GM12878 (cell line): Measurements from ENCODE around the gene KIFC1. TPM values are rescaled to one million over a fixed set of nuclear protein-coding genes. Genes with fewer than 3 reads are reported as not detected.

Source experiments
- ATAC-seq: fragments of 200-7000 bp; cut with Tn5 transposase; 3 replicates; pipeline ENCODE4 v1.9.1; 2020; ENCODE audit warnings: mild to moderate bottlenecking, moderate library complexity
- BruUV-seq: library from RNA; stranded (reverse); fragments of 400-500 nt; replicated peaks from 2 replicates; lab custom pipeline; 2021; lab: Mats Ljungman, UMichigan
- CTCF ChIA-PET: fragments of 300-600 bp; sonication (Branson Sonifier 250); formaldehyde crosslinking; extraction: SDS; loops from one replicate; lab custom pipeline; 2021; ENCODE audit warnings: inconsistent platforms; lab: Yijun Ruan, JAX
- POLR2A ChIA-PET: fragments of 350-600 bp; formaldehyde crosslinking; extraction: SDS; loops from one replicate; lab custom pipeline; 2021; ENCODE audit warnings: inconsistent platforms; lab: Charles Lee
- RAD21 ChIA-PET: fragments of 300-600 bp; sonication (Branson Sonifier 250); formaldehyde crosslinking; loops from one replicate; lab custom pipeline; 2023; ENCODE audit warnings: antibody characterized with exemption; ENCODE audit not compliant: unreplicated experiment; lab: Charles Lee
- SMC1A ChIA-PET: fragments of 300-600 bp; sonication (Branson Sonifier 250); formaldehyde crosslinking; loops from one replicate; lab custom pipeline; 2023; ENCODE audit not compliant: unreplicated experiment, uncharacterized antibody; lab: Charles Lee
- DNase-seq: peaks from one replicate; pipeline ENCODE4 v3.0.0-alpha.2; 2011; ENCODE audit warnings: low read depth, low spot score
- FAIRE-seq: peaks from 3 replicates; lab custom pipeline; 2011; peaks lifted over from hg19 to GRCh38; lab: Jason Lieb, UNC
- H2AFZ ChIP-seq: 2 replicates; pipeline ENCODE4 v1.6.0; 2011; ENCODE audit warnings: low read depth, low read length, control low read depth; ENCODE audit not compliant: control insufficient read depth
- H3K27ac ChIP-seq: 2 replicates; pipeline ENCODE4 v1.5.1; 2011; ENCODE audit warnings: control low read depth; ENCODE audit not compliant: control insufficient read depth, insufficient read depth
- H3K27me3 ChIP-seq, 2 experiments: replicated peaks in 1 of 2; 2 replicates each; pipeline versions ENCODE4 v1.6.0 to v1.6.1; 2011; ENCODE audit warnings: low read length in 1 of 2; ENCODE audit not compliant: control insufficient read depth in 2 of 2, insufficient read depth in 2 of 2
- H3K36me3 ChIP-seq, 2 experiments: 2 replicates each; pipeline ENCODE4 v1.5.1; 2011; ENCODE audit warnings: low read length in 1 of 2; ENCODE audit not compliant: control insufficient read depth in 2 of 2, insufficient read depth in 2 of 2
- H3K4me1 ChIP-seq: 2 replicates; pipeline ENCODE4 v1.6.1; 2011; ENCODE audit warnings: mild to moderate bottlenecking, low read length, moderate library complexity, mixed read lengths; ENCODE audit not compliant: control insufficient read depth, insufficient read depth
- H3K4me2 ChIP-seq: 2 replicates; pipeline ENCODE4 v1.6.0; 2011; ENCODE audit warnings: control low read depth; ENCODE audit not compliant: control insufficient read depth, insufficient read depth
- H3K4me3 ChIP-seq: fragments of 200-600 bp; sonication (generic); 2 replicates; pipeline ENCODE4 v1.5.1; 2016
- H3K79me2 ChIP-seq: 2 replicates; pipeline ENCODE4 v1.6.0; 2011; ENCODE audit warnings: low read length; ENCODE audit not compliant: control insufficient read depth, insufficient read depth
- H3K9ac ChIP-seq: 2 replicates; pipeline ENCODE4 v1.8.0; 2011; ENCODE audit warnings: low read length, control low read depth, mixed read lengths; ENCODE audit not compliant: control insufficient read depth, insufficient read depth
- H3K9me3 ChIP-seq: replicated peaks from 3 replicates; pipeline ENCODE4 v1.5.1; 2011; ENCODE audit warnings: mild to moderate bottlenecking, low read length; ENCODE audit not compliant: control insufficient read depth, insufficient read depth
- H4K20me1 ChIP-seq: 2 replicates; pipeline ENCODE4 v1.6.0; 2011; ENCODE audit not compliant: control insufficient read depth, insufficient read depth
- BMI1 ChIP-seq: fragments of 450-650 bp; IDR thresholded peaks from 2 replicates; pipeline ENCODE4 v1.6.1; 2016; ENCODE audit warnings: mild to moderate bottlenecking, moderate library complexity, borderline replicate concordance
- FOXK2 ChIP-seq: fragments of 450-650 bp; IDR thresholded peaks from 2 replicates; pipeline ENCODE4 v1.6.1; 2017; ENCODE audit warnings: mild to moderate bottlenecking, moderate library complexity
- HCFC1 ChIP-seq: fragments of 150-350 bp; IDR thresholded peaks from 2 replicates; pipeline ENCODE4 v1.6.1; 2014; ENCODE audit warnings: low read length
- NBN ChIP-seq: fragments of 450-650 bp; IDR thresholded peaks from 2 replicates; pipeline ENCODE4 v1.6.1; 2016
- NFYB ChIP-seq: IDR thresholded peaks from 2 replicates; pipeline ENCODE4 v1.6.1; 2011; ENCODE audit warnings: low read depth, mild to moderate bottlenecking, low read length, improper control_type of control experiment, moderate library complexity; ENCODE audit not compliant: insufficient read depth
- SIN3A ChIP-seq: IDR thresholded peaks from 2 replicates; pipeline ENCODE4 v1.6.1; 2012; ENCODE audit warnings: low read depth, low read length, improper control_type of control experiment
- TAF1 ChIP-seq: IDR thresholded peaks from 2 replicates; pipeline ENCODE4 v1.6.1; 2011; ENCODE audit warnings: mild to moderate bottlenecking, low read depth, low read length, borderline replicate concordance
- ZNF592 ChIP-seq: fragments of 450-650 bp; IDR thresholded peaks from 2 replicates; pipeline ENCODE4 v1.6.1; 2017; ENCODE audit warnings: mild to moderate bottlenecking, moderate library complexity
- WGBS: methylation state at CpG from one replicate; pipeline ENCODE4 v1.1.6; 2016; ENCODE audit warnings: low lambda C conversion rate; ENCODE audit not compliant: insufficient replicate concordance, insufficient coverage; ENCODE audit errors: missing lambda C conversion rate; 5-methylcytosine and 5-hydroxymethylcytosine counted together
- in situ Hi-C: fragments of 300-500 bp; cut with MboI; formaldehyde crosslinking; loops from 9 replicates; pipeline ENCODE4 v1.14.3; 2018; ENCODE audit warnings: mixed read lengths
- intact Hi-C: fragments of 100-400 bp; cut with micrococcal nuclease; formaldehyde crosslinking; loops from one replicate; pipeline ENCODE4 v1.14.2; 2022; ENCODE audit not compliant: unreplicated experiment
- polyA plus RNA-seq, 11 experiments: library from polyadenylated mRNA; depleted of rRNA in 4 of 11; unstranded in 6 of 11; stranded (reverse) in 5 of 11; fragments of >200 nt; fragmentation: Nextera tagmentation in 4 of 11; fragmentation: Illumina TruSeq in 1 of 11; extraction: Ambion mirVana in 4 of 11; extraction: Trizol in 1 of 11; gene quantifications; 1 replicate in 1 of 11; 2 replicates in 10 of 11; pipeline versions ENCODE4 v1.2.1 to v1.2.3, GENCODE V29; 2011 to 2016; ENCODE audit warnings: inconsistent platforms in 2 of 11, missing spikeins in 2 of 11, low read depth in 1 of 11
- total RNA-seq, 4 experiments: library from RNA; depleted of rRNA in 3 of 4; stranded (reverse); fragments of >200 nt in 3 of 4; fragmentation: Illumina TruSeq in 1 of 4; extraction: Trizol in 1 of 4; gene quantifications; 2 replicates each; pipeline versions ENCODE4 v1.2.1 to v1.2.3, GENCODE V29; 2013 to 2021
- TF ChIP-seq, protein P1 (sequence below): IDR thresholded peaks from 2 replicates; pipeline ENCODE4 v1.6.1; 2012; ENCODE audit warnings: low read depth, low read length, improper control_type of control experiment
- TF ChIP-seq, protein P2 (sequence below): fragments of 450-650 bp; IDR thresholded peaks from 2 replicates; pipeline ENCODE4 v1.6.1; 2018; ENCODE audit warnings: borderline replicate concordance, mild to moderate bottlenecking; ENCODE audit not compliant: partially characterized antibody

The KIFC1 gene
- total and polyA plus RNA-seq, 10 of the 15 experiments (the other 5 are each of a cell fraction or from before 2014, with no cell fraction given), result 1.8 to 87.4 (median 54.4) TPM

GRCh38 chr6:33430991-33431879 is 39.6 kb downstream of the KIFC1 start:
- Histone ChIP-seq H4K20me1 (no peaks in the 10 kb centered on the region), H3K9me3 (no peaks in the 10 kb centered on the region), H3K4me2 (peak overlapping the region; percentile 93), H3K9ac (peak overlapping the region; percentile 35), H3K4me3 (peak overlapping the region; percentile 80), H3K36me3 (no peaks in the 10 kb centered on the region), H3K79me2 (peaks cover 6% of the 10 kb centered on the region), H2AFZ (no peak overlapping the region; the same call in 1 of the 2 replicates), H3K4me1 (peaks cover 47% of the 10 kb centered on the region), H3K27ac (peak overlapping the region; percentile 36; the same call in 1 of the 2 replicates), H3K27me3 (no peaks in the 10 kb centered on the region)
- RAD21 ChIA-PET, result interaction anchor here (0.6 to 2.6 kb wide), 9 partner anchors 13 to 189 kb away, joined by 3 to 10 read pairs (median 4); partner anchors contain the start of genes CUTA, ITPR3, PFDN6 and WDR46
- peak; percentile 85 for ATAC-seq
- SMC1A ChIA-PET, result interaction anchor here (0.6 to 1.7 kb wide), 15 partner anchors 12 to 160 kb away, joined by 3 to 8 read pairs (median 3); partner anchors contain the start of genes B3GALT4, RPS18, VPS52 and ZBTB22
- no peak for DNase-seq
- FAIRE-seq, result peak; percentile 73
- no TSS peak for BruUV-seq
- intact Hi-C loops (no loop called here), in situ Hi-C loops (no loop called here)
- 9% methylated on average over 10 of the region's 12 CpGs for WGBS
- POLR2A ChIA-PET, result interaction anchor here (0.6 to 1.8 kb wide), 12 partner anchors 11 to 1252 kb away, joined by 3 to 11 read pairs (median 3); partner anchors contain the start of genes BAK1, CUTA, RPS18 and SYNGAP1
- CTCF ChIA-PET, result interaction anchor here (0.6 to 1.6 kb wide), 15 partner anchors 13 to 176 kb away, joined by 3 to 9 read pairs (median 3); partner anchors contain the start of genes CUTA and ZBTB9
- TF ChIP-seq BMI1 (peak; percentile 83), SIN3A (peak; percentile 61; the same call in 1 of the 2 replicates), NFYB (peak; percentile 74), HCFC1 (peak; percentile 28; the same call in 1 of the 2 replicates), ZNF592 (no peak), FOXK2 (no peak), TAF1 (no peak), NBN (no peak)
- TF ChIP-seq, protein P1, sequence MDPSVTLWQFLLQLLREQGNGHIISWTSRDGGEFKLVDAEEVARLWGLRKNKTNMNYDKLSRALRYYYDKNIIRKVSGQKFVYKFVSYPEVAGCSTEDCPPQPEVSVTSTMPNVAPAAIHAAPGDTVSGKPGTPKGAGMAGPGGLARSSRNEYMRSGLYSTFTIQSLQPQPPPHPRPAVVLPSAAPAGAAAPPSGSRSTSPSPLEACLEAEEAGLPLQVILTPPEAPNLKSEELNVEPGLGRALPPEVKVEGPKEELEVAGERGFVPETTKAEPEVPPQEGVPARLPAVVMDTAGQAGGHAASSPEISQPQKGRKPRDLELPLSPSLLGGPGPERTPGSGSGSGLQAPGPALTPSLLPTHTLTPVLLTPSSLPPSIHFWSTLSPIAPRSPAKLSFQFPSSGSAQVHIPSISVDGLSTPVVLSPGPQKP, result peak; percentile 79
- TF ChIP-seq, protein P2, sequence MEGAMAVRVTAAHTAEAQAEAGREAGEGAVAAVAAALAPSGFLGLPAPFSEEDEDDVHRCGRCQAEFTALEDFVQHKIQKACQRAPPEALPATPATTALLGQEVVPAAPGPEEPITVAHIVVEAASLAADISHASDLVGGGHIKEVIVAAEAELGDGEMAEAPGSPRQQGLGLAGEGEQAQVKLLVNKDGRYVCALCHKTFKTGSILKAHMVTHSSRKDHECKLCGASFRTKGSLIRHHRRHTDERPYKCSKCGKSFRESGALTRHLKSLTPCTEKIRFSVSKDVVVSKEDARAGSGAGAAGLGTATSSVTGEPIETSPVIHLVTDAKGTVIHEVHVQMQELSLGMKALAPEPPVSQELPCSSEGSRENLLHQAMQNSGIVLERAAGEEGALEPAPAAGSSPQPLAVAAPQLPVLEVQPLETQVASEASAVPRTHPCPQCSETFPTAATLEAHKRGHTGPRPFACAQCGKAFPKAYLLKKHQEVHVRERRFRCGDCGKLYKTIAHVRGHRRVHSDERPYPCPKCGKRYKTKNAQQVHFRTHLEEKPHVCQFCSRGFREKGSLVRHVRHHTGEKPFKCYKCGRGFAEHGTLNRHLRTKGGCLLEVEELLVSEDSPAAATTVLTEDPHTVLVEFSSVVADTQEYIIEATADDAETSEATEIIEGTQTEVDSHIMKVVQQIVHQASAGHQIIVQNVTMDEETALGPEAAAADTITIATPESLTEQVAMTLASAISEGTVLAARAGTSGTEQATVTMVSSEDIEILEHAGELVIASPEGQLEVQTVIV, result no peak
